IMR-90 (cell line): ENCODE results near the gene PPP2R5B. TPM values are rescaled to one million over a fixed set of nuclear protein-coding genes. Genes with fewer than 3 reads are reported as not detected.

Experiments used
- ATAC-seq: fragments of 200-7000 bp; cut with Tn5 transposase; 2 replicates; pipeline ENCODE4 v1.9.1; 2020; ENCODE audit warnings: low read depth, mild to moderate bottlenecking, moderate library complexity
- BruUV-seq: library from RNA; stranded (reverse); fragments of 400-500 nt; replicated peaks from 2 replicates; lab custom pipeline; 2021; lab: Mats Ljungman, UMichigan
- CTCF ChIA-PET: fragments of 300-600 bp; formaldehyde crosslinking; extraction: SDS; loops from one replicate; lab custom pipeline; 2021; ENCODE audit warnings: antibody characterized with exemption; lab: Yijun Ruan, JAX
- POLR2A ChIA-PET: fragments of 300-600 bp; sonication (Branson Sonifier 250); formaldehyde crosslinking; loops from one replicate; lab custom pipeline; 2022; ENCODE audit warnings: antibody characterized with exemption; ENCODE audit not compliant: unreplicated experiment; lab: Charles Lee
- DNase-seq: peaks from one replicate; pipeline ENCODE4 v3.0.0; 2013
- H2AFZ ChIP-seq: replicated peaks from 2 replicates; pipeline ENCODE3; 2013; ENCODE audit warnings: low read length, mild to moderate bottlenecking; ENCODE audit not compliant: poor library complexity
- H2AK5ac ChIP-seq: 2 replicates; pipeline ENCODE4 v1.6.1; 2013; ENCODE audit warnings: low read depth, low read length, inconsistent platforms
- H2AK9ac ChIP-seq: replicated peaks from 2 replicates; pipeline ENCODE3; 2013; ENCODE audit warnings: mild to moderate bottlenecking, low read depth, low read length, moderate library complexity; ENCODE audit not compliant: poor library complexity
- H2BK120ac ChIP-seq: 2 replicates; pipeline ENCODE4 v1.6.1; 2013; ENCODE audit warnings: low read depth, low read length, inconsistent platforms
- H2BK15ac ChIP-seq: 3 replicates; pipeline ENCODE4 v1.6.1; 2013; ENCODE audit warnings: low read depth, low read length, inconsistent platforms
- H2BK20ac ChIP-seq: 2 replicates; pipeline ENCODE4 v1.6.1; 2013; ENCODE audit warnings: low read depth, mild to moderate bottlenecking, inconsistent platforms, low read length, moderate library complexity
- H2BK5ac ChIP-seq: 2 replicates; pipeline ENCODE4 v1.6.1; 2013; ENCODE audit warnings: mild to moderate bottlenecking, low read depth, low read length, inconsistent platforms; ENCODE audit not compliant: poor library complexity, severe bottlenecking
- H3K14ac ChIP-seq: replicated peaks from 2 replicates; pipeline ENCODE4 v1.6.1; 2013; ENCODE audit warnings: low read depth, low read length, inconsistent platforms
- H3K18ac ChIP-seq: 2 replicates; pipeline ENCODE4 v1.6.1; 2013; ENCODE audit warnings: low read depth, low read length, control low read depth
- H3K23ac ChIP-seq: 2 replicates; pipeline ENCODE4 v1.6.1; 2013; ENCODE audit warnings: low read depth, low read length, inconsistent platforms
- H3K27ac ChIP-seq: 2 replicates; pipeline ENCODE4 v1.5.1; 2013; ENCODE audit warnings: mild to moderate bottlenecking, control low read depth, low read length; ENCODE audit not compliant: insufficient read depth
- H3K27me3 ChIP-seq: 2 replicates; pipeline ENCODE4 v1.6.1; 2013; ENCODE audit warnings: low read length; ENCODE audit not compliant: control insufficient read depth, insufficient read depth
- H3K36me3 ChIP-seq: 2 replicates; pipeline ENCODE4 v1.6.1; 2013; ENCODE audit warnings: low read length, mixed read lengths; ENCODE audit not compliant: control insufficient read depth, insufficient read depth
- H3K4ac ChIP-seq: 2 replicates; pipeline ENCODE4 v1.6.1; 2013; ENCODE audit warnings: low read depth, low read length, inconsistent platforms
- H3K4me1 ChIP-seq: 2 replicates; pipeline ENCODE4 v1.6.1; 2013; ENCODE audit warnings: low read length, mixed read lengths; ENCODE audit not compliant: control insufficient read depth, insufficient read depth
- H3K4me2 ChIP-seq: 2 replicates; pipeline ENCODE4 v1.6.1; 2013; ENCODE audit warnings: low read depth, mild to moderate bottlenecking, control low read depth, low read length, moderate library complexity
- H3K4me3 ChIP-seq: 2 replicates; pipeline ENCODE4 v1.5.1; 2013; ENCODE audit warnings: low read depth, mild to moderate bottlenecking, control low read depth, low read length, moderate library complexity; ENCODE audit not compliant: insufficient read depth
- H3K56ac ChIP-seq: 2 replicates; pipeline ENCODE4 v1.6.1; 2013; ENCODE audit warnings: low read length, inconsistent platforms; ENCODE audit not compliant: insufficient read depth; ENCODE audit errors: extremely low read depth
- H3K79me1 ChIP-seq, 2 experiments: 2 replicates each; pipeline ENCODE4 v1.6.1; 2013; ENCODE audit warnings: low read length in 2 of 2, inconsistent platforms in 1 of 2, low read depth in 1 of 2
- H3K9ac ChIP-seq: 2 replicates; pipeline ENCODE4 v1.6.1; 2013; ENCODE audit warnings: low read depth, low read length, control low read depth
- H3K9me1 ChIP-seq: 2 replicates; pipeline ENCODE4 v1.6.1; 2013; ENCODE audit warnings: low read length, inconsistent platforms; ENCODE audit not compliant: insufficient read depth
- H3K9me3 ChIP-seq: 2 replicates; pipeline ENCODE4 v1.6.1; 2013; ENCODE audit warnings: low read length; ENCODE audit not compliant: control insufficient read depth, insufficient read depth
- H4K20me1 ChIP-seq: 2 replicates; pipeline ENCODE4 v1.6.1; 2013; ENCODE audit warnings: low read length, inconsistent platforms; ENCODE audit not compliant: insufficient read depth
- H4K5ac ChIP-seq: 2 replicates; pipeline ENCODE4 v1.6.1; 2013; ENCODE audit warnings: mild to moderate bottlenecking, low read depth, low read length, control low read depth
- H4K8ac ChIP-seq, 2 experiments: 2 replicates each; pipeline ENCODE4 v1.6.1; 2013; ENCODE audit warnings: low read depth in 2 of 2, low read length in 2 of 2, control low read depth in 1 of 2, inconsistent platforms in 1 of 2
- H4K91ac ChIP-seq: 2 replicates; pipeline ENCODE4 v1.6.1; 2013; ENCODE audit warnings: low read depth, low read length, inconsistent platforms; ENCODE audit not compliant: insufficient read depth
- BHLHE40 ChIP-seq: fragments of 150-350 bp; IDR thresholded peaks from 2 replicates; pipeline ENCODE4 v1.6.1; 2016; ENCODE audit warnings: mild to moderate bottlenecking, low read depth, low read length
- CEBPB ChIP-seq: IDR thresholded peaks from 2 replicates; pipeline ENCODE4 v1.6.1; 2012; ENCODE audit warnings: low read depth, low read length, improper control_type of control experiment
- CHD1 ChIP-seq: IDR thresholded peaks from 2 replicates; pipeline ENCODE4 v1.6.1; 2012; ENCODE audit warnings: low read depth, low read length, improper control_type of control experiment
- ELK1 ChIP-seq: fragments of 150-350 bp; IDR thresholded peaks from 2 replicates; pipeline ENCODE4 v1.6.1; 2016; ENCODE audit warnings: low read depth, mild to moderate bottlenecking, low read length, moderate library complexity, borderline replicate concordance
- FOS ChIP-seq: fragments of 150-350 bp; IDR thresholded peaks from 2 replicates; pipeline ENCODE4 v1.6.1; 2016; ENCODE audit warnings: low read depth, low read length
- MAFK ChIP-seq: IDR thresholded peaks from 2 replicates; pipeline ENCODE4 v1.6.1; 2012; ENCODE audit warnings: low read depth, low read length, improper control_type of control experiment
- MAZ ChIP-seq: IDR thresholded peaks from 2 replicates; pipeline ENCODE4 v1.6.1; 2012; ENCODE audit warnings: low read depth, mild to moderate bottlenecking, low read length, improper control_type of control experiment, moderate library complexity, borderline replicate concordance
- MXI1 ChIP-seq: IDR thresholded peaks from 2 replicates; pipeline ENCODE4 v1.6.1; 2012; ENCODE audit warnings: low read depth, mild to moderate bottlenecking, low read length, moderate library complexity, borderline replicate concordance
- NFE2L2 ChIP-seq: fragments of 150-350 bp; IDR thresholded peaks from 2 replicates; pipeline ENCODE4 v1.6.1; 2016; ENCODE audit warnings: low read depth, mild to moderate bottlenecking, low read length
- POLR2A ChIP-seq: IDR thresholded peaks from 2 replicates; pipeline ENCODE4 v1.6.1; 2012; ENCODE audit warnings: mild to moderate bottlenecking, low read depth, low read length
- RAD21 ChIP-seq: IDR thresholded peaks from 2 replicates; pipeline ENCODE4 v1.6.1; 2012; ENCODE audit warnings: low read length, improper control_type of control experiment
- RCOR1 ChIP-seq: IDR thresholded peaks from 2 replicates; pipeline ENCODE4 v1.6.1; 2012; ENCODE audit warnings: mild to moderate bottlenecking, low read length, improper control_type of control experiment; ENCODE audit not compliant: insufficient replicate concordance
- RFX5 ChIP-seq: IDR thresholded peaks from 2 replicates; pipeline ENCODE4 v1.8.0; 2012; ENCODE audit warnings: low read depth, mild to moderate bottlenecking, low read length, moderate library complexity
- SMC3 ChIP-seq: fragments of 150-350 bp; IDR thresholded peaks from 2 replicates; pipeline ENCODE4 v1.6.1; 2016; ENCODE audit warnings: low read depth, mild to moderate bottlenecking, antibody characterized with exemption, low read length, moderate library complexity
- WGBS, 2 experiments: methylation state at CpG; one replicate each; pipeline versions ENCODE4 v1.1.5 to v1.1.7; 2013; ENCODE audit warnings: missing lambda C conversion rate in 2 of 2; ENCODE audit not compliant: insufficient read length in 1 of 2; ENCODE audit errors: extremely low coverage in 2 of 2; 5-methylcytosine and 5-hydroxymethylcytosine counted together
- dilution Hi-C: fragments of 300-500 bp; cut with HindIII; formaldehyde crosslinking; loops from one replicate; pipeline ENCODE4 v1.14.3; 2018; ENCODE audit warnings: low sequenced_read_pairs; ENCODE audit not compliant: unreplicated experiment
- in situ Hi-C: fragments of 300-500 bp; cut with MboI; formaldehyde crosslinking; loops from 3 replicates; pipeline ENCODE4 v1.14.3; 2019; ENCODE audit warnings: low sequenced_read_pairs, inconsistent platforms, mixed read lengths
- intact Hi-C: fragments of 100-400 bp; cut with micrococcal nuclease; formaldehyde crosslinking; loops from 2 replicates; pipeline ENCODE4 v1.10.0; 2022
- polyA plus RNA-seq, 3 experiments: library from polyadenylated mRNA; depleted of rRNA; stranded (reverse); fragments of >200 nt; gene quantifications; 2 replicates each; pipeline ENCODE4 v1.2.3, GENCODE V29; 2012; ENCODE audit warnings: low replicate concordance in 1 of 3
- total RNA-seq: library from RNA; depleted of rRNA; stranded (reverse); fragments of >200 nt; gene quantifications from 2 replicates; pipeline ENCODE4 v1.2.3, GENCODE V29; 2012
- TF ChIP-seq, protein P1 (sequence below): fragments of 150-350 bp; IDR thresholded peaks from 2 replicates; pipeline ENCODE4 v1.6.1; 2017; ENCODE audit warnings: mild to moderate bottlenecking, antibody characterized with exemption, low read length, low read depth
- TF ChIP-seq, protein P2 (sequence below): conservative IDR thresholded peaks from 2 replicates; pipeline ENCODE4 v1.5.1; 2012; ENCODE audit warnings: mild to moderate bottlenecking, low read depth, low read length, improper control_type of control experiment

The PPP2R5B gene
- total and polyA plus RNA-seq, 2 of the 4 experiments (the other 2 are of a cell fraction): 6.5 to 23.6 TPM

DNA sequence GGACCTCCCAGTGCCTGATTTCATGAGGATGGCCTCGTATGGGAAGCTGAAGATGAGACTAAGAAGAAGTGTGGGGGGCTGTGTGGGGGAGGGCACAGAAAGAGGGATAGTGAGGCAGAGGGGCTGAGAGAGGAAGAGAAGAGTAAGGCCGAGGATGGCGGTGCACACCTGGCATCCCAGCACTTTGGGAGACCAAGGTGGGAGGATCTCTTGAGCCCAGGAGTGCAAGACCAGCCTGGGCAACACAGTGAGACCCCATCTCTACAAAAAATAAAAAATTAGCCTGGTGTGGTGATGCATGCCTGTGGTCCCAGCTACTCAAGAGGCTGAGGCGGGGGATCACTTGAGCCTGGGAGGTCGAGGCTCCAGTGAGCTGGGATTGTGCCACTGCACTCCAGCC is 32.6 kb upstream of the PPP2R5B start:
- in situ Hi-C loops: loop anchor here (5.0 kb wide), 1 partner anchor 45 kb away; no protein-coding TSS in a partner anchor

More for the DNA sequence above, 32.6 kb upstream of the PPP2R5B start:
- ChIA-PET CTCF (interaction anchor here (0.6 kb wide), 1 partner anchor 37 kb away, joined by 3 read pairs; no protein-coding TSS in a partner anchor), POLR2A (no interaction called here)
- H2BK120ac ChIP-seq: no peak overlapping the region
- peak overlapping the region; percentile 40 for H2AK9ac ChIP-seq
- BruUV-seq: no TSS peak
- DNase-seq: no peak
- no peak overlapping the region for H3K56ac ChIP-seq
- H2AFZ ChIP-seq: no peak overlapping the region
- H3K9me1 ChIP-seq: 0 out of 2 replicates have a peak, but pooled peaks cover 3% of the 10 kb centered on the region
- dilution Hi-C loops (no loop called here), intact Hi-C loops (no loop called here)
- no peak overlapping the region for H4K8ac ChIP-seq
- no peak overlapping the region for H2BK5ac ChIP-seq
- H3K4ac ChIP-seq: no peak overlapping the region
- no peak overlapping the region for H3K4me3 ChIP-seq
- no peak overlapping the region for H3K4me2 ChIP-seq
- no peak overlapping the region for H4K91ac ChIP-seq
- H3K27me3 ChIP-seq: no peaks in the 10 kb centered on the region
- WGBS, 2 experiments: 50% methylated on average over 1 of the region's 5 CpGs; no CpG with 5 or more reads in 1 of the 2 experiments
- no peak for ATAC-seq
- no peak overlapping the region for H2BK15ac ChIP-seq
- peaks cover 9% of the 10 kb centered on the region; the same call in 1 of the 2 replicates for H3K36me3 ChIP-seq
- no peak overlapping the region for H2BK20ac ChIP-seq
- peaks cover 5% of the 10 kb centered on the region; the same call in 1 of the 2 replicates for H3K4me1 ChIP-seq
- no peak overlapping the region for H3K9ac ChIP-seq
- H3K14ac ChIP-seq: no peak overlapping the region
- TF ChIP-seq BHLHE40: no peak
- TF ChIP-seq, protein P1, sequence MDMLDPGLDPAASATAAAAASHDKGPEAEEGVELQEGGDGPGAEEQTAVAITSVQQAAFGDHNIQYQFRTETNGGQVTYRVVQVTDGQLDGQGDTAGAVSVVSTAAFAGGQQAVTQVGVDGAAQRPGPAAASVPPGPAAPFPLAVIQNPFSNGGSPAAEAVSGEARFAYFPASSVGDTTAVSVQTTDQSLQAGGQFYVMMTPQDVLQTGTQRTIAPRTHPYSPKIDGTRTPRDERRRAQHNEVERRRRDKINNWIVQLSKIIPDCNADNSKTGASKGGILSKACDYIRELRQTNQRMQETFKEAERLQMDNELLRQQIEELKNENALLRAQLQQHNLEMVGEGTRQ: no peak
- TF ChIP-seq POLR2A: no peak
- no peak for TF ChIP-seq MXI1
- TF ChIP-seq MAFK: no peak
- no peak for TF ChIP-seq RFX5
- no peak for TF ChIP-seq SMC3
- no peak for TF ChIP-seq RAD21
- no peak for TF ChIP-seq MAZ
- TF ChIP-seq FOS: no peak
- no peak for TF ChIP-seq CHD1
- no peak for TF ChIP-seq RCOR1
- TF ChIP-seq, protein P2, sequence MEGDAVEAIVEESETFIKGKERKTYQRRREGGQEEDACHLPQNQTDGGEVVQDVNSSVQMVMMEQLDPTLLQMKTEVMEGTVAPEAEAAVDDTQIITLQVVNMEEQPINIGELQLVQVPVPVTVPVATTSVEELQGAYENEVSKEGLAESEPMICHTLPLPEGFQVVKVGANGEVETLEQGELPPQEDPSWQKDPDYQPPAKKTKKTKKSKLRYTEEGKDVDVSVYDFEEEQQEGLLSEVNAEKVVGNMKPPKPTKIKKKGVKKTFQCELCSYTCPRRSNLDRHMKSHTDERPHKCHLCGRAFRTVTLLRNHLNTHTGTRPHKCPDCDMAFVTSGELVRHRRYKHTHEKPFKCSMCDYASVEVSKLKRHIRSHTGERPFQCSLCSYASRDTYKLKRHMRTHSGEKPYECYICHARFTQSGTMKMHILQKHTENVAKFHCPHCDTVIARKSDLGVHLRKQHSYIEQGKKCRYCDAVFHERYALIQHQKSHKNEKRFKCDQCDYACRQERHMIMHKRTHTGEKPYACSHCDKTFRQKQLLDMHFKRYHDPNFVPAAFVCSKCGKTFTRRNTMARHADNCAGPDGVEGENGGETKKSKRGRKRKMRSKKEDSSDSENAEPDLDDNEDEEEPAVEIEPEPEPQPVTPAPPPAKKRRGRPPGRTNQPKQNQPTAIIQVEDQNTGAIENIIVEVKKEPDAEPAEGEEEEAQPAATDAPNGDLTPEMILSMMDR: no peak
- TF ChIP-seq CEBPB: no peak
- TF ChIP-seq ELK1: no peak
- TF ChIP-seq NFE2L2: no peak
- H4K5ac ChIP-seq: no peak overlapping the region
- peaks cover 4% of the 10 kb centered on the region; the same call in 1 of the 2 replicates for H4K20me1 ChIP-seq
- 0 out of 2 replicates have a peak overlapping the region, but pooled peaks have one; percentile 10 for H2AK5ac ChIP-seq
- H3K27ac ChIP-seq: no peak overlapping the region
- H3K18ac ChIP-seq: no peak overlapping the region
- H3K9me3 ChIP-seq: no peaks in the 10 kb centered on the region
- H3K23ac ChIP-seq: no peak overlapping the region
- peaks cover 0 to 3% of the 10 kb centered on the region in 2 experiments; a peak in 1 of 4 replicates for H3K79me1 ChIP-seq
